ENCODE measurements around the gene CTDP1. TPM values are rescaled to one million over a fixed set of nuclear protein-coding genes. Genes with fewer than 3 reads are reported as not detected.

The CTDP1 gene
- total and polyA plus RNA-seq, 9 of the 15 experiments (the other 6 are each of a cell fraction or from before 2014, with no cell fraction given), result 0.07 to 19.2 (median 4.0) TPM

DNA sequence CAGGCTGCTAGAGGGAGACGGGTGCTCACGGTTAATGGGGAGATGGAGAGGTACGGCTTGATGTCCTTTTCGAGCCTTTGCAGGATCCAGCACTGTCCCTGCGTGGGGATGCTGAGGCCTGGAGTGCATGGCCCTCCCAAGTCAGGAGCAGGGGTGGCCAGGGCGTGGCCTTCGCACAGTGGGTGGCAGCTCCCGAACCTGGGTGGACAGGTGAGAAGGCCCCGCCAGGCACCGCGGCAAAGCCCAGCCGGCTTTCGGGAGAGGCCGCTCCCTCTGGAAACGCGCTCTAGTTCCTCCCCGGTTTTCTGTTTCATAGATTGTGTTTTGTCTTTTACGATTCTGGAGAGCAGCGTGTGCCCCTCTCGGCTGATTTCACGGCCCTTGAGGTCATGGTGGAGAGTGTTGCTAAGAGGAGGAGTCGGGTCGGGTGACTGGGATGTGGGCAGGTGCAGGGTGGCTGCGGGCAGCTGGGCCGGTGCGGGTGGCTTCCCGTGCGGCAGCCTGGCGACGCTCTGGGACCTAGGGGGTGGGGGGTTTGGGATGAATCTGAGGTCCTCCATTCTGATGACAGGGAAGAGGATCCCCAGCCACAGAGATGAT is 39.4 kb downstream of the CTDP1 start:
- FAIRE-seq, result no peak
- Histone ChIP-seq H3K4me2 (ENCODE audit: insufficient read depth, low read length) (no peak overlapping the region), H3K79me2 (ENCODE audit: control insufficient read depth, insufficient read depth, low read length) (no peaks in the 10 kb centered on the region), H3K4me3 (no peak overlapping the region), H3K27ac (ENCODE audit: extremely low read depth, low read depth, low read length) (no peak overlapping the region), H3K36me3 (ENCODE audit: control insufficient read depth, insufficient read depth, low read length) (peaks cover 56% of the 10 kb centered on the region; the same call in 2 of the 3 replicates), H2AFZ (ENCODE audit: low read depth, low read length) (no peak overlapping the region), H4K20me1 (replicated peaks; ENCODE audit: control insufficient read depth, insufficient read depth, low read length) (no peaks in the 10 kb centered on the region), H3K9me1 (ENCODE audit: control insufficient read depth, insufficient read depth, low read length) (no peaks in the 10 kb centered on the region), H3K9ac (ENCODE audit: insufficient read depth in 1 of 2, low read depth in 2 of 2, low read length in 2 of 2) (no peak overlapping the region), H3K9me3 (replicated peaks; ENCODE audit: control insufficient read depth, insufficient read depth, low read depth, low read length) (no peaks in the 10 kb centered on the region), H3K27me3 (ENCODE audit: control insufficient read depth in 2 of 2, insufficient read depth in 2 of 2, low read length in 2 of 2) (no peaks in the 10 kb centered on the region), H3K4me1 (replicated peaks in 1 of 2; ENCODE audit: control insufficient read depth in 2 of 2, insufficient read depth in 2 of 2, low read length in 2 of 2) (no peaks in the 10 kb centered on the region)
- POLR2A ChIA-PET, result no interaction called here
- in situ Hi-C loops (cut with MboI) (no loop called here), intact Hi-C loops (cut with micrococcal nuclease) (no loop called here)
- no peak for ATAC-seq
- WGBS (ENCODE audit: insufficient coverage, low coverage, missing lambda C conversion rate), result 91% methylated on average over 5 of the region's 30 CpGs
- peak in 1 of 4 experiments; percentile 19 for DNase-seq (ENCODE audit: extremely low read depth in 1 of 4, low spot score in 3 of 4)
- no TSS peak for BruUV-seq (replicated peaks)
- CTCF ChIA-PET (ENCODE audit: low intra/inter-chr PET ratio), result no interaction called here
- TF ChIP-seq RCOR1 (IDR thresholded peaks at IDR 0.05; ENCODE audit: borderline replicate concordance in 1 of 2, low read depth in 2 of 2, low read length in 2 of 2) (no peak), PHF21A (IDR thresholded peaks at IDR 0.05; ENCODE audit: borderline replicate concordance, low read depth) (no peak), KLF1 (tag; IDR thresholded peaks at IDR 0.05) (no peak), HDAC2 (IDR thresholded peaks at IDR 0.05) (no peak), RFX5 (IDR thresholded peaks at IDR 0.05; ENCODE audit: low read depth, low read length) (no peak), ZNF280A (IDR thresholded peaks at IDR 0.05; ENCODE audit: low read depth, partially characterized antibody) (no peak), ZNF184 (CRISPR knock-in tag; IDR thresholded peaks at IDR 0.05) (no peak)
